ENCODE measurements around the gene SYNJ2.

Gene SYNJ2

GRCh38 chr6:158003910-158004700, 22.4 kb downstream of the SYNJ2 start:
- Histone ChIP-seq H3K27me3 (replicated peaks; ENCODE audit: control insufficient read depth, insufficient read depth, low read length) (no peaks in the 10 kb centered on the region), H3K36me3 (ENCODE audit: control insufficient read depth, insufficient read depth, low read length) (no peaks in the 10 kb centered on the region), H3K4me3 (replicated peaks; ENCODE audit: low read depth, low read length) (no peak overlapping the region)
- TF ChIP-seq CTCF (IDR thresholded peaks at IDR 0.05; ENCODE audit: insufficient read depth, low read length, poor library complexity, severe bottlenecking): no peak
- no peak for DNase-seq (ENCODE audit: extremely low read depth, insufficient read length)

GRCh38 chr6:158004701-158005095, 23.0 kb downstream of the SYNJ2 start:
- no peak for TF ChIP-seq CTCF (IDR thresholded peaks at IDR 0.05; ENCODE audit: insufficient read depth, low read length, poor library complexity, severe bottlenecking)
- Histone ChIP-seq H3K36me3 (ENCODE audit: control insufficient read depth, insufficient read depth, low read length) (no peaks in the 10 kb centered on the region), H3K4me3 (replicated peaks; ENCODE audit: low read depth, low read length) (no peak overlapping the region), H3K27me3 (replicated peaks; ENCODE audit: control insufficient read depth, insufficient read depth, low read length) (no peaks in the 10 kb centered on the region)
- DNase-seq (ENCODE audit: extremely low read depth, insufficient read length): no peak

GRCh38 chr6:158005626-158006180, 24.0 kb downstream of the SYNJ2 start:
- Histone ChIP-seq H3K36me3 (ENCODE audit: control insufficient read depth, insufficient read depth, low read length) (no peaks in the 10 kb centered on the region), H3K27me3 (replicated peaks; ENCODE audit: control insufficient read depth, insufficient read depth, low read length) (no peaks in the 10 kb centered on the region), H3K4me3 (replicated peaks; ENCODE audit: low read depth, low read length) (no peak overlapping the region)
- no peak for TF ChIP-seq CTCF (IDR thresholded peaks at IDR 0.05; ENCODE audit: insufficient read depth, low read length, poor library complexity, severe bottlenecking)
- DNase-seq (ENCODE audit: extremely low read depth, insufficient read length): no peak

- no peak for DNase-seq (ENCODE audit: extremely low read depth, insufficient read length)
- Histone ChIP-seq H3K4me3 (replicated peaks; ENCODE audit: low read depth, low read length) (no peak overlapping the region), H3K27me3 (replicated peaks; ENCODE audit: control insufficient read depth, insufficient read depth, low read length) (no peaks in the 10 kb centered on the region), H3K36me3 (ENCODE audit: control insufficient read depth, insufficient read depth, low read length) (no peaks in the 10 kb centered on the region; the same call in 1 of the 2 replicates)
- no peak for TF ChIP-seq CTCF (IDR thresholded peaks at IDR 0.05; ENCODE audit: insufficient read depth, low read length, poor library complexity, severe bottlenecking)
Observed at GRCh38 chr6:158006331-158006730, 24.7 kb downstream of the SYNJ2 start.

GRCh38 chr6:158006821-158007570, 25.3 kb downstream of the SYNJ2 start:
- Histone ChIP-seq H3K36me3 (ENCODE audit: control insufficient read depth, insufficient read depth, low read length) (no peaks in the 10 kb centered on the region; the same call in 1 of the 2 replicates), H3K4me3 (replicated peaks; ENCODE audit: low read depth, low read length) (no peak overlapping the region), H3K27me3 (replicated peaks; ENCODE audit: control insufficient read depth, insufficient read depth, low read length) (no peaks in the 10 kb centered on the region)
- DNase-seq (ENCODE audit: extremely low read depth, insufficient read length): no peak
- no peak for TF ChIP-seq CTCF (IDR thresholded peaks at IDR 0.05; ENCODE audit: insufficient read depth, low read length, poor library complexity, severe bottlenecking)

Measured in GM06990 (cell line).